Central memory CD4-positive, alpha-beta T cell (primary cell): Measurements from ENCODE around the gene MAP1LC3B2.

Experiments used
- DNase-seq: peaks from one replicate; pipeline ENCODE4 v3.0.0; 2022

MAP1LC3B2 gene

GRCh38 chr12:116597886-116598285, 38.7 kb downstream of the MAP1LC3B2 start:
- DNase-seq, result no peak

DNA sequence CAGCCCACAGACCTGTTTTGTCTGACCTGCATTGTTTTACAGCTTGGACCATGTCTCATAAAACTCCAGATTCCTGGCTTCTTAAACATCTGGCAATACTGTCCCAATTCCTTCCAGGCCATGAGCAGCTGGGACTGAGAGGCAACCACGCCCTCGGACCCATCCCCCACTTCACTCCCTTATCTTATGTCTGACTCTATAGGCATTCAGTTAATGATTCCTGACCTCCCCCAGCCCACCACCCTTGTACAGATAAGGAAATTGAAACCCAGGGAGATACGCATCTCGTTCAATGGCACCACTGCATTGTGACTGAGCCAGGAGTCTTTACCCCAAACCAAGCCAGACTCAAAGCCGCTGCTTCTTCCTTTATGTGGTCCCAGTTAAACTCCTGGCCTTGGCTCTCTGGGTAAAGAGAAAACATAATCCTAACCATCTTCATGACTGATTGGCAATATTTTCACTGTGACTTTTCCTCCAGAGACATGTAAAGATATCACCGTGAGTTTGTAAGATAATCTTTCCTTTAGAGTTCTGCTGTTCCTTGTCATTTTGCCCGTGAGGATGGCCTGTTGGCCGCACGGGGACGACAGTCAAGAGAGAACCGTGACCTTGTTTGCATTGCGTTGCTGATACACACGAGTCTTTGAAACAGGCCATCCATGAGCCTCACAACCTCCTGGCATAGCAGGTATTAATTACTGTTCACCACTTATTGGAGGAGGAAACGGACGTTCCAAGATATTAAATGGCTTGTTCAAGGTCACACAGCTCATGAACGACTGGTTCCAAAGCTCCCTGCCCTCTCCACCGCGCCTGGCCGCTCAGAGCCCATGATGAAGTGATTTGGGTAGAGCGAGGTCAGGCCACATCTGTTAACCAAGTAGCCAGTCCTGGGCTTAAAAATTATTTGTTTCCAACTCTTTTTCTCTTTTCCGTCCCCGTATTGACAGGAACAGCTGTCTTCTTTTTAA, 39.4 kb downstream of the MAP1LC3B2 start:
- DNase-seq, result no peak

- DNase-seq, result peak; percentile 32
Measured at GRCh38 chr12:116599285-116600136, 40.3 kb downstream of the MAP1LC3B2 start.

GRCh38 chr12:116600959-116601918, 42.1 kb downstream of the MAP1LC3B2 start:
- no peak for DNase-seq

DNA sequence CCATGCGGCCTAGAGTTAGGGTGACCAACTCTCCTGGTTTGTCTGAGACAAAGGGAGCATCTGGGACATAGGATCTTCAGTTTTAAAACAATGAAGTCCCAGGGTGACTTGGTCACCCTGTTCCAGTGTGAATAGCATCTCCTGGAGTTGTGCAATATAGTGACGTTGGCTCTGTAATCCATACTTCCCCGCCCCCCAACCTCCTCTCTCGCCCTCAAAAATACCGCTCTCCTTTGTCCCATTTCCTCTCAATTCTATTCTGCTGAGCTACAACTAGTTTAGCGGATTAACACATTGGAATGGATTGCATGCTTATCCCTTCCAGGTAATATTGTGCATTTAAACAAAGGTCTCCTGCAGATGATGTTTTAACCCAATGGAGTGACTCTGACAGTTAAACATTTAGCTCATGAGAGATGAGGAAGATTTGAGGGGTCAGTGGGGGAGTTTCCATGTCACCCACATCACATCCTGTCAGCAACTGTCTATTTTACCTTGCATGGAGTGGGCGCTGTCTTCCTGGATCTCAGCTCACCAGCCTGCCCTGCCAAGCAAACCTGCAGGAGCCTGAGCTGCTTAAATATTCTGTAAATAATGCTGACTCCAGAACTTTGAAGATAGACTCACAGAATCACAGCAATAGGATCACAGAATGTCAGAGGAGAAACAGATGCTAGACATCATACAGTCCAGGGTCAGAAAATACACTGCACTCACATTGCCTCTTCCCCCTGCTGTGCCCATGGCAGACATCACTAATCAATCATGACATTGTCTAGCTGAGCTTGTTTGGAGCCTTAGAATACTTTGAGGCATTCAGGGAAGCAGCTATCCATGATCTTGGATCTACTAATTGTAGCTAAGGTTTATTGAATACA, 43.0 kb downstream of the MAP1LC3B2 start:
- no peak for DNase-seq

DNA sequence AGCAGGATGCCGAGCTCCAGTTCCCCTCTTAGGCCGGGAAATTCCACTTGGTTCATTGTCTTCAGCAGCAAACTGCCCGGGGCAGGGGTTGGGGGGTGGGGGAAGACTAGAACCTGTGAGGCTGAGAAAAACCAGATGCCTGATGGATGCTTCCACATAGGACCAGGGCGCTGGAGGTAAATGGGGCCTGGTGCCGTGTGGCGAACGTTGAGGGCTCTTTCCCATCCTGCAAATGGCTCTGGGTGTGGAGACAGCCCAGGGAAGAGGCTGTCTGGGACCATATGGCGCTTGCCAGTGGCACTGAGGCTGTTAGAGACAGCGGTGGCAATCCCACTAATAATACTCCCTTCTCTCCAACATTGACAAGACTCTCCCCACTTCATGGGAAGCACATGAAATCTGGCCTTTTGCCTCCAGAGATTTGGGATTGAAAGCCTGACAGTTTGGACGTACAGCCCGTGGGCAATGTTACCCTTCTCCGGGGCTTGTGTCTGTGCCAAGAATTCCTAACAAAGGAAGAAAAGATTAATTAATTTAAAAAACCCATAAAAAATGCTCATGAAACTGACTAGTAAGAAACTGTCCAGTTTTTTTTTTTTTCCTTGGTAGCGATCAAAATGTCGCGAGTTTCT, 44.5 kb downstream of the MAP1LC3B2 start:
- no peak for DNase-seq

DNA sequence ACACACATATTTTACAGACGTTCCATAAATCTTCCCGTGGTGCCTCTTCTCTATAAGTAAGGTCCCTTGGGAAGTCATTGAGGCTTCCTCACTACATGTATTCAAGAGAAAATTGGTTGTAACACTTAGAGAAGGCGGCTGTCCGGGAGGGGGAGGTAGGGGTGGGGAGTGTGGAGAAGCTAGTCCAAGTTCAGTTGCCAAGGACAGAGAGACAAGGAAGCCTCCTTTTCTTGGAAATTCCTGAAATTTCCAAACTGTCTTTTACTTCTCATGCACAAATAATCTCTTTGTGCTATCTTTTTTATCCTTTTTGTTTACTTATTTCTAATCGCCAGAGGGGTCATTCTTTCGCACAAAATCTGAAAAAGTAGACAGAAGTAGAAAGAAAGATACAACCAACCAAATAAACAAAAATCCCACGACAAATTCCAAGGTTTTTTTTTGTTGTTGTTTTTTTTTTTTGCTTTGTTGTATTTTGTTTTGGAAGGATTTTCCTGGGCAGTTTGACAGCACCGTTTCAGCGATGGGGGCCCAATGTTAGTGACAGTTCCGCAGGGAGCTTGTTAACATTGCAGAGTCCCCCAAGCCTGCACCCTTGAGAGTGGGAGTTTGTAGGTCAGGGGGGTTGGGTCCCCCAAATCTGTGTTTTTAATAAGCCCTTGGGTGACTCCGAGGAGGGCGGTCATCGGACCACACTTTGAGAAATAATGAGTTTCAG, 45.2 kb downstream of the MAP1LC3B2 start:
- DNase-seq, result no peak

- DNase-seq, result no peak
Measured at GRCh38 chr12:116604951-116605641, 45.9 kb downstream of the MAP1LC3B2 start.

DNA sequence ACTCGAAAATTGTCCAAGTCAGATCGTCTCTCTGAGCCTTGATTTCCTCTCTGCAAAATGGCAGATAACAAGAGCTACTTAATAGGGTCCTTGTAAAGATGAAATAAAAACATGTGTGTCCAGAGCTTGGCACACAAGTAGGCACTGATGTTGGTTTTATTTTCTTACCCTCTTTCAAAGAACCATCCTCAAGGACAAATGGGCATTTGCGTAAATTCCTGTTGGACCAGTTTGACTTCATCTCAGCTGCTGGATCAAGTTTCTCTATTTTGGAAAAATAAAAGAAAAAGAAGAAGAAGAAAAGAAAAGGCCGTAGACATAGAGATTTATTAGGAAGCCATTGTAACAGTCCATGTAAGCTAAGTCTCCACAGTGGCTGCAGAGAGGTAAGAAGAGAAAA, 47.2 kb downstream of the MAP1LC3B2 start:
- no peak for DNase-seq

DNA sequence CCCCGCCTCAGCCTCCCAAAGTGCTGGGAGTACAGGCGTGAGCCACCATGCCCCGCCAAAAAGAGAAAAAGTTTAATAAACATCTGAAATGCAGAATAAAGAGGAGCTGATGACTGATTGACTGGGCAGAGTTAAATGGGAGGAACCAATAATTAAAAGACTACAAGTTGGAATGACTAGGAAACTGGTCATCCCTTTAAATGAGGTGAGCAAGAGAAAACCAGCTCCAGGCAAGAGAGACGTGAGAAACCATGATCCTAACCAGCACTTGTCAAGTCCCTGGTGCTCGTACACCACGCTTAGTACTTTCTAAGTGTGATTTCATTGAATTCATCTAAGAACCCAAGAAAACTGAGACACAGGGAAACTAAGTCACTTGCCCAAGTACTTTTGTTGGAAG, 47.9 kb downstream of the MAP1LC3B2 start:
- DNase-seq, result no peak

- no peak for DNase-seq
Measured at GRCh38 chr12:116609319-116610114, 50.3 kb downstream of the MAP1LC3B2 start.

- DNase-seq, result no peak
Measured at GRCh38 chr12:116610971-116611541, 51.9 kb downstream of the MAP1LC3B2 start.

DNA sequence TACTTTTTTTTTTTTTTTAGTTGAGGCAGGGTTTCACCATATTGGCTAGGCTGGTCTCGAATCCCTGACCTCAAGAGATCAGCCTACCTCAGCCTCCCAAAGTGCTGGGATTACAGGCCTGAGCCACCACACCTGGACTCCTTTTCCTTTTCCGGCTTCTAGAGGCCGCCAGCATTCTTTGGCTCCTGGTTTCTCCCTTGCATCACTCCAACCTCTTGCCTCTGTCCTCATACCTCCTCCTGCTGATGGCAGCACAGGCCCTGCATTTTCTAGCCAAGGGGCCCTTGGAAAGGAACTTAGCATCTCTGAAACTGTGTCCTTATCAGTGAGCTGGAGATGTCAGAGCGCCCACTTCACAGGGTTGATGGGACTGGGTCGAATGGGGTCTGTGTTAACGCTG, 53.3 kb downstream of the MAP1LC3B2 start:
- DNase-seq, result no peak

DNA sequence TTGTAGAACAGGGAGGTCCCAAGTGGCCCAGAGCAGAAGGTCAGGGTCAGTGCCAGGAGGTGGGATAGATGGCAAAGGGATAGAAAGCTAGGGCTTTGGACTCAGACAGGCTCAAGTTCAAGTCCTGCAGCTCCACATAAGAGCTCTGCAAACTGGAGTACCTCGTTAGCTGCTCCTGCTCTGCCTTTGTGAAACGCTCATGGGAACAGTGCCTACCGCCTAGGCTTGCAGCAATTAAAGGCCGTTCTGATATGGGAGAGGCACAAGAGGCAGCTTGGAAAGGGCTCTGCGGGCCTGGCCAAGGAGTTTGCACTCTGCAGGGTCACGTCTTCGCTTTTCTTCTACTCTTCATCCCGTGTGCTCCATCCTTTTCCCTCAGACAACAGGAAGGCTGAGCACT, 54.1 kb downstream of the MAP1LC3B2 start:
- DNase-seq, result no peak

DNA sequence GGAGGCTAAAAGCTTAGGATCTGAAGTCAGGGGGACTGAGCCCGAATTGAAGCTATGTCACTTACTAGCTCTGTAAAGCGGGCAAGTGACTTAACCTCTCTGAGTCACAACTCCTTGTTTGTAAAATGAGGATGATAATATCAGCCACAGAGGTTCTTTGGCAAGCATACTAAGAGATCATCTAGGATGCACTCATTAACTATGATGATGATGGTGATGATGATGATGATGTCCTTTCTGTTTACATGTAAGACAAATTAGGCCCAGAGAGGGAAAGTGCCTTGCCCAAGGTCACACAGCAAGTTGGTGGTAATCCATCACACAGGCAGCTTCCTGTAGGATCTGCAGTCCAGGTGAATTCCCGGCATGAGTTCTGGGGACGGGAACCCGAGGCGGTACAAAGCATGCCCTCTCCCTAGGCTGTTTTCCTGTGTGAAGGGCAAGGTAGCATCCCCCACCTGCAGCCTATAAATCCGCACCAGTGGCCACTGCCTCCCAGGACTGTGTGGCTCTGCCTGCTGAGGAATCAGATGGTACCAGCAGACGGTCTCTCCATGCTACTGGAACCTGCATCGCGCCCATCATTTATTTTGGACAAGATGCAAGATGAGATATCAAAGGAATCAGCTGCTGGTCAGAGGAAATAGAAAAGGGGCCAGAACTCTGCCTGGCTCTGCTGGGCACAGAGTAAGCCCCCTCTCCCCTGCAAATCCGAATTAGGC, 55.2 kb downstream of the MAP1LC3B2 start:
- no peak for DNase-seq

DNA sequence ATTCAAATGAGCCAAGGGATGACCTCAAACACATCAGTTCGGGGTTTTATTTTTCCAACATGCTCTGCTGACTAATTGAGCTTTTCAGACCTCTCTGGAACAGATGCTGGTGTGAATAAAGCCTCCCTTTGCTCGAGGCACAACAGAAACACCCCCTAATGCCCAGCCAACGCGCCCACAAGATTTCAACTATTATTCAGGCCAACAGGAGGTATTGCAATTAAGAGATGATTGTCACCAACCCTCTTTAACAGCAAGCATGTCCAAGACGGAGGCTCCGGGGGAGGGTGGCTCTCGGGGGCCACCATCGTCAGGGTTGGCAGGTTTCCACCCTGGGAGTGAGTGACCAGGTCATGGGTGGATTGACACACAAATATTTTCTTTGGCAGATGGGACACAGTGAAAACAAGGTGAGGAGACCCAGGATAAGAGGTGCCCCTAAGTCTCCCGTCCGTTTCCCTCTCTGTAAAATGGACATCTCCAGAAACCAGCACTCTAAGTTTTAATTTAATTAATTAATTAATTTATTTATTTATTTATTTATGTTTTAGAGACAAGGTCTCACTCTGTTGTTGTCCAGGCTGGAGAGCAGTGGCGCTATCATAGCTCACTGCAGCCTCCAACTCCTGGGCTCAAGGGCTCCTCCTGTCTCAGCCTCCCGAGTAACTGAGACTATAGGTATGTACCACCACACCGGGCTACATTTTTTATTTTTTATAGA, 56.1 kb downstream of the MAP1LC3B2 start:
- no peak for DNase-seq
